Common myeloid progenitor, CD34-positive (primary cell): ENCODE results near the gene ETS2.
"Not testable (repeated sequence)": the region's sequence is repeated elsewhere in the genome, so short reads cannot be mapped to it uniquely, and the experiment has no call there.

ENCODE experiments used
- CTCF ChIA-PET: fragments of 350-600 bp; sonication (Branson Sonifier 250); formaldehyde crosslinking; loops from one replicate; lab custom pipeline; 2021; ENCODE audit warnings: antibody characterized with exemption; lab: Charles Lee
- POLR2A ChIA-PET: fragments of 350-600 bp; sonication (Branson Sonifier 250); formaldehyde crosslinking; loops from one replicate; lab custom pipeline; 2021; ENCODE audit warnings: antibody characterized with exemption; lab: Charles Lee
- DNase-seq, 3 donors: peaks; one replicate each; pipeline versions ENCODE4 v3.0.0 to v3.0.0-alpha.2; 2013
- H3K27ac ChIP-seq, 2 experiments: 1 replicate in 1 of 2; 2 replicates in 1 of 2; pipeline ENCODE4 v1.7.0; 2013; ENCODE audit warnings: inconsistent platforms in 2 of 2, low read length in 2 of 2, mild to moderate bottlenecking in 2 of 2, low read depth in 1 of 2, moderate library complexity in 1 of 2; ENCODE audit not compliant: severe bottlenecking in 2 of 2, insufficient read depth in 1 of 2, poor library complexity in 1 of 2
- H3K27me3 ChIP-seq, 5 experiments: replicated peaks in 2 of 5; 1 replicate in 3 of 5; 2 replicates in 2 of 5; pipeline versions ENCODE4 v1.6.1 to v1.7.0; 2013; ENCODE audit warnings: low read length in 4 of 5, mild to moderate bottlenecking in 2 of 5, moderate library complexity in 2 of 5, inconsistent platforms in 1 of 5; ENCODE audit not compliant: insufficient read depth in 5 of 5, control insufficient read depth in 4 of 5
- H3K36me3 ChIP-seq, 4 experiments: 1 replicate in 2 of 4; 2 replicates in 2 of 4; pipeline versions ENCODE4 v1.6.1 to v1.7.0; 2013; ENCODE audit warnings: low read length in 3 of 4, control low read depth in 1 of 4, mild to moderate bottlenecking in 1 of 4; ENCODE audit not compliant: control insufficient read depth in 4 of 4, insufficient read depth in 4 of 4
- H3K4me1 ChIP-seq, 4 experiments: 1 replicate in 3 of 4; 2 replicates in 1 of 4; pipeline versions ENCODE4 v1.6.1 to v1.7.1; 2013; ENCODE audit warnings: low read length in 3 of 4, mild to moderate bottlenecking in 3 of 4, control low read depth in 1 of 4, inconsistent platforms in 1 of 4, moderate library complexity in 1 of 4; ENCODE audit not compliant: control insufficient read depth in 4 of 4, insufficient read depth in 4 of 4; ENCODE audit errors: control extremely low read depth in 1 of 4
- H3K4me3 ChIP-seq, 7 experiments: 1 replicate in 4 of 7; 2 replicates in 3 of 7; pipeline versions ENCODE4 v1.5.1 to v1.7.0; 2013; ENCODE audit warnings: mild to moderate bottlenecking in 7 of 7, low read length in 6 of 7, moderate library complexity in 6 of 7, inconsistent platforms in 2 of 7, low read depth in 2 of 7, control low read depth in 1 of 7; ENCODE audit not compliant: insufficient read depth in 4 of 7, control insufficient read depth in 1 of 7; ENCODE audit errors: extremely low read depth in 1 of 7
- H3K9me3 ChIP-seq, 5 experiments: 1 replicate in 4 of 5; 2 replicates in 1 of 5; pipeline versions ENCODE4 v1.6.1 to v1.7.1; 2013; ENCODE audit warnings: low read length in 4 of 5, mild to moderate bottlenecking in 2 of 5, inconsistent platforms in 1 of 5, low read depth in 1 of 5, moderate library complexity in 1 of 5; ENCODE audit not compliant: control insufficient read depth in 4 of 5, insufficient read depth in 2 of 5; ENCODE audit errors: control extremely low read depth in 1 of 5
- whole genome bisulfite sequencing: methylation state at CpG from one replicate; pipeline ENCODE4 v1.1.5; 2013; ENCODE audit not compliant: insufficient coverage; 5-methylcytosine and 5-hydroxymethylcytosine counted together

The ETS2 gene

DNA sequence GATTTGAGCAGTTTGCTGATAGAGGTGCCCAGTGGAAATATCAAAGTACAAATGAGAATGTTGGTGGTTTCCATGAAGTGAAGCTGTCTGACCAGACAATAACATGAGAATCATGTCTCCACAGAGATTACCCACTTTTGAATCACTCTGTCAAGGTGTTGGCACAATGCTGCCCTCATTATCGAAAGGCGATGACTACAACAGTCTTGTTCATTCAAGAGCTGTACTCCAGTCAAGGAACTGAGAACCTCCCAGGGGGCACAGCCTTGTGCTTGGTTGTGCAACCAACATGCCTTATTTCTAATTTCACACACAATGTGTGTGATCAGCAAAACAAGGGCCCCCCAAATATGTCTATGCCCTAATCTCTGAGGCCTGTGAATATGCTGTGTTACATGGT is 35.7 kb downstream of the ETS2 start:
- Histone ChIP-seq H3K36me3 (no peaks in the 10 kb centered on the region), H3K27me3 (no peaks in the 10 kb centered on the region), H3K27ac (no peak overlapping the region), H3K9me3 (peaks cover 0 to 2% (median 0%) of the 10 kb centered on the region in 5 experiments), H3K4me3 (no peak overlapping the region), H3K4me1 (peaks cover 0 to 3% (median 1%) of the 10 kb centered on the region in 4 experiments)
- no peak for DNase-seq
- POLR2A ChIA-PET = no interaction called here
- 100% methylated on average over 2 of the region's 2 CpGs for WGBS
- CTCF ChIA-PET = interaction anchor here (1.0 kb wide), 1 partner anchor 58 kb away, joined by 3 read pairs; no protein-coding TSS in a partner anchor

DNA sequence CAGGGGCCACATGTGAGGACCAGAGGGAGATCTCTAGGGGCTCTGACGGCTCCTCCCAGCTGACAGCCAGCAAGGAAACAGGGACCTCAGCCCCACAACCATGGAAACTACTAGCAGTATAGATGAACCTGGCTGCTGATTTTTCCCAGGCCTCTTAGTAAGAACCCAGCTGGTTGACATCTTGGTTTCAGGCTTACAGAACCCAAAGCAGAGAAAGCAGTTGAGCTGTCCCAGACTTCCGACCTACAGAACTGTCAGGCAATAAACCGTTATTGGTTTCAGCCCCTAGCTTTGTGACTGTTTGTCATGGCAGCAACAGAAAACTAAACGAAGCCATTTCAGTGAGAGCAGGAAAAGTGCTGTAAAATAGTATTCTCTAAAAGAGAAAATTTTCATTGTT is 36.4 kb downstream of the ETS2 start:
- ChIA-PET POLR2A (no interaction called here), CTCF (interaction anchor here (1.3 kb wide), 1 partner anchor 10 kb away, joined by 5 read pairs; no protein-coding TSS in a partner anchor)
- Histone ChIP-seq H3K4me1 (peaks cover 0 to 3% (median 1%) of the 10 kb centered on the region in 4 experiments), H3K27me3 (no peaks in the 10 kb centered on the region), H3K9me3 (peaks cover 0 to 2% (median 0%) of the 10 kb centered on the region in 5 experiments), H3K36me3 (no peaks in the 10 kb centered on the region), H3K27ac (no peak overlapping the region), H3K4me3 (no peak overlapping the region)
- no peak for DNase-seq
- WGBS = 95% methylated on average over 3 of the region's 4 CpGs

DNA sequence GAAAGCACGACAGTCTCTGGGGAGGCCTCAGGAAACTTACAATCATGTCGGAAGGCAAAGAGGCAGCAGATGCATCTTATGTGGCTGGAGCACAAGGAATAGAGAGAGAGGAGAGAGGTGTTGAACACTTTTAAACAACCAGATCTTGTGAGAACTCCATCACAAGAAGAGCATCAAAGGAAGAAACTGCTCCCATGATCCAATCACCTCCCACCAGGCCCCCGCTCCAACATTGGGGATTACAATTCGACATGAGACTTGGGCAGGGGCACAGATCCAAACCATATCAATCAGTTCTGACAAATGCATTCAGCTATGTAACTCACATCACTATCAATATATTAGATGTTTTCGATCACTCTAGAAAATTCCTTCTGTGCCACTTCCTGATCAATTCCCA is 37.6 kb downstream of the ETS2 start:
- WGBS = 93% methylated on average over 5 of the region's 5 CpGs
- ChIA-PET CTCF (interaction anchor here (0.9 to 1.3 kb wide), 2 partner anchors 11 kb away, joined by 4 to 5 read pairs; no protein-coding TSS in a partner anchor), POLR2A (no interaction called here)
- no peaks in the 10 kb centered on the region for H3K27me3 ChIP-seq
- no peaks in the 10 kb centered on the region for H3K4me1 ChIP-seq
- H3K36me3 ChIP-seq = no peaks in the 10 kb centered on the region
- peaks cover 0 to 2% (median 0%) of the 10 kb centered on the region in 5 experiments for H3K9me3 ChIP-seq
- H3K4me3 ChIP-seq = no peak overlapping the region
- no peak for DNase-seq
- H3K27ac ChIP-seq = no peak overlapping the region

DNA sequence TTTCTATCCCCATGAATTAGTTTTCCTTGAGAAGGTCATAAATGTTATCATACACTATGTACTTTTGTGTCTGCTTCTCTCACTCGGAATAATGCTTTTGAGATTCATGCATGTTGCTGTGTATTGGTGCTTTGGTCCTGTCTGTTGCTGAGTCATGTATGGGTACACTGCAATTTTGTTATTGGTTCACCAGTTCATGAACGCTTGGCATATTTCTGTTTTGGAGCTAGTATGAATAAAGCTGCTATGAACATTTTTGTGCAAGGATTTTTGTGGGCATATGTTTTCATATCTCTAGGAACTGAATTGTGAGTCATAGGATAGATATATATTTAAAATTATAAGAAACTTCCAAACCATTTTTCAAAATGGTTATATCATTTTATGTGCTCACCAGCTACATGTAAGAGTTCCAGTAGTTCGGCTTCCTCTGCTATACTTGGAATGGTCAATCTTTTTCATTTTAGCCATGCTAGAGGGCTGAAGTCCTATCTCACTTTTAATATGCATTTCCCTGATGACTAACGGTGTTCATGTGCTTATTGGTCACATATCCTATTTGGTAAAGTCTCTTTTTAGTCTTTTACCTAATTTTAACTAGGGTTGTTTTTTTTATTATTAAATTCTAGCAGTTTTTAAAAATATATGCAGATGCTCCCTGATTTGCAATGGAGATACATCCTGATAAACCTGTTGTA is 38.2 kb downstream of the ETS2 start:
- CTCF ChIA-PET = interaction anchor here (0.9 kb wide), 1 partner anchor 12 kb away, joined by 4 read pairs; no protein-coding TSS in a partner anchor
- Histone ChIP-seq H3K27ac (no peak overlapping the region), H3K36me3 (no peaks in the 10 kb centered on the region), H3K9me3 (peaks cover 0 to 2% (median 0%) of the 10 kb centered on the region in 5 experiments), H3K4me1 (no peaks in the 10 kb centered on the region), H3K27me3 (no peaks in the 10 kb centered on the region), H3K4me3 (no peak overlapping the region)
- POLR2A ChIA-PET = no interaction called here
- WGBS = 93% methylated on average over 3 of the region's 4 CpGs
- no peak for DNase-seq

DNA sequence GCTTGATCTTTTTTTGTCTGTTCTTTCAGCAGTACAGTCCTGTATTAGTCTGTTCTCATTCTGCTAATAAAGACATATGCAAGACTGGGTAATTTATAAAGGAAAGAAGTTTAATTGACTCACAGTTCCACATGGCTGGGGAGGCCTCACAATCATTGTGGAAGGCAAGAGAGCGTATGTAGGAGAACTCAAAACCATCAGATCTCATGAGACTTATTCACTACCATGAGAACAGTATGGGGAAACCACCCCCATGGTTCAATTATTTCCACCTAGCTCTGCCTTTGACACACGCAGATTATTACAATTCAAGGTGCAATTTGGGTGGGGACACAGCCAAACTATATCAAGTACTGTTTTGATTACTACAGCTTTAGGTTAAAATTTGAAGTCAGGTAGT is 39.6 kb downstream of the ETS2 start:
- H3K4me3 ChIP-seq, H3K4me1 ChIP-seq, POLR2A ChIA-PET, H3K9me3 ChIP-seq, H3K27ac ChIP-seq, DNase-seq, H3K27me3 ChIP-seq, CTCF ChIA-PET, H3K36me3 ChIP-seq: not testable (repeated sequence)
- 80% methylated on average over 1 of the region's 2 CpGs for WGBS

DNA sequence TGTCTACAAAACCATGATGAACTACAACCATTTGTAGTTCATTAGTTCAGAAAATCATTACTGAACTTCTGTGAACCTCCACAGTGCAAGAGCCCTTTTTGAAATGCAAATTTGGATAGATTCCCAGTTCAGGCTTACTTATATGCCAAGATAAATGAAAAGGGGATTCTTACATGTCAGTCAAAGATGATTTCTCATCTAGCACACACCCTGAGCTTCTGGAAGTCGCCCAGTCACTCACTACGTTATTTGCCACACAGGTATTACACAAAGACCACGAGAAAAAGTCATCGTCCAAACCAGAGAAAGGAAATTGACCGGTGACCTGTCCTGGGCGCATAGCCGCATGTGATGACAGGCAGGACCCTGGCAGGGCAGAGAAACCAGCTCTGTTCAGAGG is 41.8 kb downstream of the ETS2 start:
- no peaks in the 10 kb centered on the region for H3K27me3 ChIP-seq
- H3K27ac ChIP-seq = no peak overlapping the region
- H3K36me3 ChIP-seq = no peaks in the 10 kb centered on the region

DNA sequence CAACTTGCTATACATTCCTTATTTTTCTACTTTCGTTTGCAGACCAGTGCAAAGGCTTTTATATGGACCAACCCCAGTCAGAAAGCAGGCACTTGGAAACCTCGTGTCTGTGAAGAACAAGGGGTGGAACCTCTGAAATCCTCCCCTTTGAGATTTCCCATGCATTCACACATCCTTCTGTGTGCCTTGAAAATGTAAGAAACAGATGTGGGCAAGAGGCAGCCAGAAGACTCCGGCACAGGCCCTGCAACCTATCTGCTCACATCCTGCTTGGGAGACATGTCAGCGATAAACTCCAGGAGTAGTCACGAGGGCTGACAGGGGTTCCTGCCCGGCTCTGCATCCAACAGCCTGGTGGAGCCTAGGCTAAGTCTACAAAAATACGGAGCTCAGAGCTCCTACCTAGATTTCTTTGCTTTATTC is 42.5 kb downstream of the ETS2 start:
- Histone ChIP-seq H3K27me3 (no peaks in the 10 kb centered on the region), H3K4me3 (no peak overlapping the region), H3K36me3 (no peaks in the 10 kb centered on the region), H3K27ac (no peak overlapping the region), H3K9me3 (peaks cover 0 to 8% (median 0%) of the 10 kb centered on the region in 5 experiments), H3K4me1 (peaks cover 0 to 22% (median 7%) of the 10 kb centered on the region in 4 experiments)
- CTCF ChIA-PET = interaction anchor here (1.0 kb wide), 1 partner anchor 44 kb away, joined by 3 read pairs; no protein-coding TSS in a partner anchor
- DNase-seq = no peak
- WGBS = 90% methylated on average over 4 of the region's 7 CpGs
- POLR2A ChIA-PET = no interaction called here

More for the DNA sequence above, 41.8 kb downstream of the ETS2 start:
- Histone ChIP-seq H3K9me3 (peaks cover 0 to 8% (median 0%) of the 10 kb centered on the region in 5 experiments), H3K4me3 (no peak overlapping the region), H3K4me1 (peaks cover 0 to 22% (median 6%) of the 10 kb centered on the region in 4 experiments)
- DNase-seq = no peak
- WGBS = 90% methylated on average over 7 of the region's 7 CpGs
- CTCF ChIA-PET = interaction anchor here (1.0 to 1.1 kb wide), 2 partner anchors 16 to 43 kb away, joined by 3 to 4 read pairs; no protein-coding TSS in a partner anchor
- POLR2A ChIA-PET = interaction anchor here (0.7 kb wide), 1 partner anchor 135 kb away, joined by 3 read pairs; no protein-coding TSS in a partner anchor
